GM18873 (cell line): ENCODE measurements around the gene KATNAL1.
A peak's percentile ranks its signal among the peaks of the same experiment; 100 is the strongest.
"Not testable (repeated sequence)": the region's sequence is repeated elsewhere in the genome, so short reads cannot be mapped to it uniquely, and the experiment has no call there.

ENCODE experiments used
- ATAC-seq: cut with Tn5 transposase; IDR thresholded peaks from one replicate; pipeline ENCODE4 v1.9.1; 2021; ENCODE audit warnings: mild to moderate bottlenecking, moderate library complexity, moderate number of reproducible peaks; ENCODE audit not compliant: unreplicated experiment, low FRiP score

The KATNAL1 gene

DNA sequence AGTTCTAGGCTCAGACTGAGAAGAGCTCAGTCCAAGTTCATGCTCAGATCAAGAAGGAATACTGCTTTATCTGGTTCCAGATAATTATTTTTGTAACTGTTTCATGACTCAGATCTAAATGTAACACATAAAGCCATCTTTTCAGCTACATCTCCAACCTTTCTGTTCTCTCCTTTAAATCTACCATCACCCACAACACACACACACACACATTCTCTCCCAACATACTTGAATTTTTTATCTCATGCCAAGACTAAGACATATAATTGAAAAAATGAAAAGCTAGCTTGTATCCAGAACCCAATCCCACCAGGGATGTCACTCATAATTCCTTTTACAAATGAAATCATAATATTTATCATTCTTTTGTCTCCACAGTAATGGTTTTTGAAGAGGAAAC lies 7.6 kb downstream of the KATNAL1 start:
- no peak for ATAC-seq

DNA sequence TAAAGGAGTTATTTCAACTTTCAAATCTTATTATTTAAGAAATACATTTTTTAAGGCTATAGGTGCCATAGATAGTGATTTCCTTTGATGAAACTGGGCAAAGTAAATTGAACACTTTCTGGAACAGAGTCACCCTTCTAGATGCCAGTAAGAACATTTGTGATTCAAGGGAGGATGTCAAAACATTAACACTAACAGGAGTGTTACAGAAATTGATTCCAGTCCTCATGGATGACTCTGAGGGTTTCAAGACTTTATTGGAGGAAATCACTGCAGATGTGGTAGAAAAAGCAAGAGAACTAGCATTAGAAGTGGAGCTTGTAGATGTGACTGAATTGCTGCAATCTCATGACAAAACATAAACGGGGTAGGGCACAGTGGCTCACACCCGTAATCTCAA lies 12.2 kb downstream of the KATNAL1 start:
- ATAC-seq, result no peak

DNA sequence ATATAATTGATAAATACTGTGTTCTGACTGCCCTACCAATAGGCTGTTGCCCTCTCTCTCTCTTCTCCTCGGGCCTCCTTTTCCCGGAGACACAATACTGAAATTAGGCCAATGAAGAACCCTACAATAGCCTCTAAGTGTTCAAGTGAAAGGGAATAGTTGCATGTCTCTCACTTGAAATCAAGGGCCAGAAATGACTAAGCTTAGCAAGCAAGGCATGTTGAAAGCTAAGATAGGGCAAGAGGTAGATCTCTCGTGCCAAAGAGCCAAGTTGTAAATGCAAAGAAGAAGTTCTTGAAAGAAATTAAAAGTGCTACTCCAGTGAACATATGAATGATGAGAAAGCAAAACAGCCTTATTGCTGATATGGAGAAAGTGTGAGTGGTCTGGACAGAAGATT lies 13.3 kb downstream of the KATNAL1 start:
- ATAC-seq, result no peak

DNA sequence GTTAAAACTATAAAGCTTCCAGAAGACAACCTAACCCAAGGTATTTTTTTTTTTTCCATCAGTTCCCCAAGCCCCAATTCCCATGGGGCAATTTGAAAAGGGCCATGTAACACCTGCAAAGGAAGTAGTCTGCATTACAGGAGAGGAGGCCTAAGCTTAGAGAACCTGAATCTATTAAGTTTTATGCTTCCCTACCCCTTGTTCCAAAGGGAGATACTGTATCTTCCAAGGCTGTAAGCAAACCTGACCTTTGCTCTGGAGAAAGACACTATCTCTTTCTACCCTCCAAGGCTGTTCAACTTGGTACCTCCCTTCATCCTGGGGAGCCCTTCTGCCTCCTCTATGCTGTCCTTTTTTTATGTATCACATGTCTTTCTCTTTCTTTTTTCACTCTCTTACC lies 15.0 kb downstream of the KATNAL1 start:
- ATAC-seq, result no peak

DNA sequence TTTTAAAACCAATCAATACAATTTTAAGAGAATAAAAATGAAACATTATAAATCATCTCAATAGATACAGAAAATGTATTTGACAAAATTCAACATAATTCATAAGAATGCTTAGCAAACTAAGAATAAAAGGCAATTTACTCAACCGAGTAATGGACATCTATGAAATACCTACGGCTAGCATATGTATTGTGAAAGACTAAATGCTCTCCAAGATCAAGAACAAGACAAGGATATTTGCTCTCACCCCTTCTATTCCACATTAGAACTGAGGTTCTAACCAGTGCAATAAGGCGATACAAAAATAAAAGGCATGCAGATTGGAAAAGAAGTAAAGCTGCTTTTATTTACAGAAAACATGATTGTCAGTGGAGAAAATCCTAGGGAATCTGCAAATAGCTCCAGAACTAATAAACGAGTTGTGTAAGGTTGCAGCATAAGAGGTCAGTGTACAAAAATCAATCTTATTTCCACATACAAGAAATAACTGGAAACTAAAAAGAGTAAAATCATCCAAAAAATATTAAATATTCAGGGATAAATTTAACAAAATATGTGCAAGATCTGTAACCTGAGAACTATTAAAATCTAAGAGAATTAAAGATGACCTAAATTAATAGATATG lies 16.4 kb downstream of the KATNAL1 start:
- ATAC-seq, result no peak

DNA sequence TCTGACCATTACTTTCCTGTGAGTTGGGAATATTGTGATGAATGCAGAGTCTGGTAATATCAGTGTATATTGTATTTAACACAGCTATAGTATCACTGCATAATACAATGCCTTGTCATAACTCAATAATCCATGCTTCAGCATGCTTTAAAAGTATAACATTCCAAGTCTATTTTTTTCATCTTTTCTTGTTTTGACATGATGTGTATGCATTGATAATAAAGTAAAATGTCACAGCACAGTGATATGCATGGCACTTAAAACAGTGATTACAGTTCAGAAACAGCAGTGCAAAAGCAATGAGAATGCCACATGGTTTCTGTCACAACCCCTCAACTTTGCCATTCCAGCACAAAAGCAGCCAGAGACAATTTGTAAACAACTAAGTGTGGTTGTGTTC lies 17.8 kb downstream of the KATNAL1 start:
- no peak for ATAC-seq

DNA sequence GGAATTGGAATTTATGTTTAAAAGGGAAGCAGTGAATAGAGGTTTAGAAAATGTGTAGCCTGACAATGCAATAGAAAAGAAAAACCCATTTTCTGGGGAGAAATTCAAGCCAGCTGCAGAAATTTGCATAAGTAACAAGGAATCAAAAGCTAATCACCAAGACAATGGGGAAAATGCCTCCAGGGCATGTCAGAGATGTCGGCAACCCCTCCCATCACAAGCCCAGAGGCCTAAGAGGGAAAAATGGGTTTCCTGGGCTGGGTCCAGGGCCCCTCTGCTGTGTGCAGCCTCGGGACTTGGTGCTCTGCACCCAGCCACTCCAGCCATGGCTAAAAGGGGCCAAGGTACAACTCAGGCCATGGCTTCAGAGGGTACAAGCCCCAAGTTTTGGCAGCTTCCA lies 21.3 kb downstream of the KATNAL1 start:
- not testable (repeated sequence) for ATAC-seq

DNA sequence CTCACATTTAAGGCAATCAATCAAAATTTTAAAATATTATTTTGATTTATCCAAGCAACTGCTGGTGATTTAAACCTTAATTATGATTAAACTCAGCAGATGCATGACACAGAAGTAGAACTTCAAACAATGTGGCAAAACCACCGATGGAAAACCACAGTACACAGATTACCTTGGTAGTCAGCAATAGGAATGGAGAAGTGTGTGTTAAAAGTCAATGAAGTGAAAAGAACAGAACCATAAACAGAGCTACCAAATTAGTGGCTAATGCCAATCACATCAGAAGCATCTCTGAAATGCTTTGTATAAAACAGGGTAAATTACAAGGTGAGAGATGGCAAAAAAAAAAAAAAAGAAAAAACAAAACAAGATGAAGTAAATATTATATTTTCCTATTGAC lies 31.2 kb downstream of the KATNAL1 start:
- no peak for ATAC-seq

DNA sequence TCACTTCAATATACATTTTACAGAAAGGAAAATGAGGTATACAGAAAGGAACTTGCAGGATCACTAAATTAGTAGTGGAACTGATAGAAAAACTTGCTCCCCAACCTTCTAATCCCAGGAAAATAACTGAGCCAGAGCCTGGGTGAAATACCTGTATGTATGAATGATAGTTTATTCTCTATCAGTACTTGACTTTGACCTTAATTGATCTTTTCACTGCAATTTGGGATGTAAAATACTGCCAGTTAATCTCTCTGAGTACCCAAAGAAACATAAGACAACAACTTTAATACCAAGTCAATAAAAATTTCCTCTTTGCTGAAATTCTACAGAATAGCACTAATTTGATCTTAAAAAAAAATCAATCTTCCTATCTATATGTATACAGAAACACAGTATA lies 33.3 kb downstream of the KATNAL1 start:
- no peak for ATAC-seq

DNA sequence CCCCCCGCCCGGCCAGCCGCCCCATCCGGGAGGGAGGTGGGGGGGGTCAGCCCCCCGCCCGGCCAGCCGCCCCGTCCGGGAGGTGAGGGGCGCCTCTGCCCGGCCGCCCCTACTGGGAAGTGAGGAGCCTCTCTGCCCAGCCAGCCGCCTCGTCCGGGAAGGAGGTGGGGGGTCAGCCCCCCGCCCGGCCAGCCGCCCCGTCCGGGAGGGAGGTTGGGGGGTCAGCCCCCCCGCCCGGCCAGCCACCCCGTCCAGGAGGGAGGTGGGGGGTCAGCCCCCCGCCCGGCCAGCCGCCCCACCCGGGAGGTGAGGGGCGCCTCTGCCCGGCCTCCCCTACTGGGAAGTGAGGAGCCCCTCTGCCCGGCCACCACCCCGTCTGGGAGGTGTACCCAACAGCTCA lies 37.3 kb downstream of the KATNAL1 start:
- ATAC-seq, result not testable (repeated sequence)

DNA sequence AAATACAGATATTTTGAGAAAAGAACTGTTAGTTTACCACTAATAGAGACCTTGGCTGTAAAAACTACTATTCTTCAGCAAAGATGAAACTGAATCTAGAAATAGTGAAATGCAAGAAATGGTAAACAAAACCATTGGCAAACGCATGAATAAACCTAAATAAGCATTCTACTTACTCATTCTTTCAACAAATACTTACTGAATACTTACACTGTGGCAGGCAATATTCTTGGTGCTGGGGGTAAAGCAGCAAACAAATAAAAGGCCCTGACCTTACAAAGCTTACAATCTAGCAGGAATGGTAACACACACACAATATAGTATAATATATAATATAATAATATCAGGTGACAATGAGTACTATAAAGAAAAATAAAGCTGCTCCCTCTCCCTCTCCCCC lies 38.7 kb downstream of the KATNAL1 start:
- ATAC-seq, result no peak

DNA sequence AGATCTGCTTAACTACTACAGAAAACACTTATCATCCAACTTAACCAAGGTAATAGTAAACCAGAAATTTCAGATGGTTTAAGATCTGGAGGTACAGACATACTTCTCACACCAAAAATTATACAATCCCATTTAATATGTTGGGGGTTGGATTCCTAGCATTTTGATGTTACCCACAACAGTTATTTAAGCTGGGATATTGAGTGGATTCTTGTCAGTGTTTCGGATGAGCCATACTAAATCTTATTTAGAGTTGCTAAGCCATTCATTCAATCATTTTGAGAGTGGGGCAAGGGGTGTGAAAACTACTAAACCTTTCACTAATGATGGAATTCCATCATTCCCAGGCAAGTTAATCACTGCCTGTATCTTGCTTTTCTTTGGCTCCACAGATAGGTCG lies 40.6 kb downstream of the KATNAL1 start:
- ATAC-seq, result no peak

DNA sequence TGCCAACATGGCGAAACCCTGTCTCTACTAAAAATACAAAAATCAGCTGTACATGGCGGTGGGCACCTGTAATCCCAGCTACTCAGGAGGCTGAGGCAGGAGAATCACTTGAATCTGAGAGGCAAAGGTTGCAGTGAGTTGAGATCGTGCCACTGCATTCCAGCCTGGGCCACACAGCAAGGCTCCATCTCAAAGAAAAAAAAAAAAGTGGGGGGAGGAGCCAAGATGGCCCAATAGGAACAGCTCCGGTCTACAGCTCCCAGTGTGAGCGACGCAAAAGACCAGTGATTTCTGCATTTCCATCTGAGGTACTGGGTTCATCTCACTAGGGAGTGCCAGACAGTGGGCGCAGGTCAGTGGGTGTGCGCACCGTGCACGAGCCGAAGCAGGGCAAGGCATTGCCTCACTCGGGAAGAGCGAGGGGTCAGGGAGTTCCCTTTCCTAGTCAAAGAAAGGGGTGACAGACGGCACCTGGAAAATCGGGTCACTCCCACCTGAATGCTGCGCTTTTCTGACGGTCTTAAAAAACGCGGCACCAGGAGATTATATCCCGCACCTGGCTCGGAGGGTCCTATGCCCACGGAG lies 48.1 kb downstream of the KATNAL1 start:
- not testable (repeated sequence) for ATAC-seq

DNA sequence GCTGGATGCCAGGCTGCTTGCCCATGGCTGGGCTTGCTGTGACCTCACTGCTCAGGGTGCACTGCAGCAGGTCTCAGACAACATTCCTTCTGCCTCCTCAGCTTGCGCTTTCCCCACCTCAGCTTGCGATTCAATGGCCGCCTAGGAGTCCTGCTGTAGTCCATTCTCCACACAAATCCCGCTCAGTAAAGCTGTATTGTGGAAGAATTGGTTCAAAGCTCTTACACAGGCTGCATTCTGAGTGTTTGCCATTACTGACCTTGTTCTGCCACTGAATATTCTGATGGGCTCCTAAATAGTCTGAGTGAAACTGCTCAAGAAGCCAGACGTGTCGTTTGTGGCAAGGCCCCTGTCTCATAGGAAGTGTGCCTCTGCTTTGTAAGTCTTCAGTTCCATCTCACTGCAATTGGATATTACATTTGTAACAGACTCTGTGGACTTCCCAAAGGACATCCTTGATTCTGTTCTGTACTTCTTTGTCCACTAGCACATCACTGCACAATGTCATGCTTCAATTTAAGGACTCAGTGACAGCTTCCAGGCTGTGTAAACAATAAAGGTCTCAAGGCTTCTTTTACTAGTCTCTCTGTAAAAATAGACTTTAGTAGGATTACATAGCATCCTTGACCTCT lies 49.8 kb downstream of the KATNAL1 start:
- ATAC-seq, result no peak

DNA sequence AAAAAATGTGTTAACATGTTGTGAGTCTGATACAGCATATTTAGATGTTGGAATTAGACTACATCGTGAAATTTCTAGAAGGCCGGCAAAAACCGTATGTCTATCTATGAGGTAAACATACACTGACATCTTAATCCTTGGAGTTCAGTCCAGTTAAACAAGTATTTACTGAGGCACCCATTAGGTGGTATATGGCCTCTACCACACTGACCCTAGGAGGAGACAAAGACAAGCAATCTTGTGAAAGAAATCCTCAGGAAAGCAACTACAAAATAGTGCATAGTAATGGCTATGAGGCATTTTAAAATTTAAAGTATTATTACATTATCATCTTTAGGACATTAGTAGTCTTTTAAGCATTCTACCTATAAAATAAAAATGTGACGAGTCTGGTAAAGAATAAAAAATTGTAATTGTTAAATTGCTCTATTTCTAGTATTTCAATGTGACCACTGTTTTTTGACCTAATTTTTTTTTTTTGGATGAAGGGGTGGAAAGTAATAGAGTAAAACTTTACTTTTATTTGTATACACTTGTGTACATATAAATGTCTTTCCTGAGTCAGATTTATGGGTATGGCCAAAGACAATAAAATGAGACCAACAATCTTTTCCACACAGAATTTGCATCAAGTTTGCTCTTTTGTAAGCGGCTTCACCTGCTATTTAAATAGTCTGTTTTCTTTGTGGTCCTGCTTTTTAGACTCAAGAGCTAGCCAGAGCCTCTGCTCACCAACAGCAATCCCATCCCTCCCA lies 50.5 kb downstream of the KATNAL1 start:
- no peak for ATAC-seq

DNA sequence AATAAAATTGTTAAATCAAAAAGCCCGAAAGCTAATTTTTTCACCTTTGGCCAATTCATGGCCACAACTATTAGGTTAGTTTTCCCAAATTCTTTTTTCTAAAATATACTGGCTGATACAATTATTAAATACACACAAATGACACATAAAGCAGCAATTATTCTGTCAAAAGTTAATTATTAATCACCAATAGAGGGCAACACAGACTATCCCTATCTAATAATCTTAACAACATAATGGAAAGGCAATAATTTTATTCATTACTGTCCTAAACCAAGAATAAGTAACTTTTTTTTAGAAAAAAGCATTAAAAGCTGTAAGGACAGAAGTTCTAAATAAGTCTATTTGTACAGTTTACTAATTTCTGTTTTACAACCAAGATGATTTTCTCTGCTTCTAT lies 51.7 kb downstream of the KATNAL1 start:
- ATAC-seq, result no peak

DNA sequence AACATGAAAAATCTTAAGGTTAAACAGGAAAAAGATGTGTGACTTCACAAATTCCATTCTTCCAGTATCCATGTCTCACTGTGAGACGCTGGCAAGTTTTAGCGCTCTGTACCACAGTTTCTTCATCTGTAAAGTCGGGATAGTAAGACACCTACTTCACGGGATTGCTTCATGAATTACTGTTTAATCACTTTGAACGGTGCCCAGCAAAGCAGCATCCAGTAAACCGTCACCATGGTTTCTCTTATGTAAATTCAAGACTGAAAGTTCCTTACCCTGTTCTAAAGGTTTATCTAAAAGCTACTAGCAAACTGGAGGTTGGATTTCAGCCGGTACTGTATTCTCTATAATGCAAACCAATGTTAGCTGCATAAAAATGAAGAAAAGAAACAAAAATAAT lies 53.5 kb downstream of the KATNAL1 start:
- ATAC-seq, result no peak

DNA sequence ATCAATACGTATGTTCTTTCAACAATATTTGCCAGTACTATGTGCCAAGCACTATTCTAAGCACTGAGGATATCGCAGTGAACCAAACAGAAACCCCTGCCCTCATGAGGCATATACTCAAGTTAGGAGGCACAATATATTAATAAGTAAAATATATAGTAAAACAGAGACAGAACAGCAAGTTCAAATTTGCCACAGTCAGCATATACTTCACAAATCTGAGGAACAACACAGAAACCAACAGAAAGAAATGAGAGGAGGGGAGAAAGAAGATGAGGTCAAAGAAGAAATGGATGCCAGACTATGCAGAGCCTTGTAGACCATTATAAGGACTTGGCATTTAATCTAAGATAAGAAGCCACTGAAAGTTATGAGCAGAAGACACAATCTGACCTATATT lies 59.9 kb downstream of the KATNAL1 start:
- no peak for ATAC-seq

DNA sequence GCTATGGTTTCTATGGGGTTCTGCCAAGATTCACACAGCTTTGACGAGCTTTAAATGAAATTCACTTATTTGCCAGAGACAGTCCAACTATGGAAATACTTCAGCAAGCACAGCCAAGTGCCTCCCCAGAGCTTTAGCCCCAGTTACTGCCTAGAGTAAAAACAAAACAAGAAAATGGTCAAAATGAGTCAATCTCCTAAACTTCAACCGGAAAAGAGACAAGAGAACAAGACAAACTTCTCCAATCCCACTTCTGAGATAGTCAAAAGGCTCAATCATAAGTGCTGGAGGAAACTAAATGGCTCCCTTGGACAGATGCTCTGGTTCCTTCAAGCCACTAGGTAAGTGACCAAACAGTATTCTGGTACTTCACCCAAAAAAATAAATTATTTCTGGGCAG lies 65.8 kb downstream of the KATNAL1 start:
- peak; percentile 74 for ATAC-seq

DNA sequence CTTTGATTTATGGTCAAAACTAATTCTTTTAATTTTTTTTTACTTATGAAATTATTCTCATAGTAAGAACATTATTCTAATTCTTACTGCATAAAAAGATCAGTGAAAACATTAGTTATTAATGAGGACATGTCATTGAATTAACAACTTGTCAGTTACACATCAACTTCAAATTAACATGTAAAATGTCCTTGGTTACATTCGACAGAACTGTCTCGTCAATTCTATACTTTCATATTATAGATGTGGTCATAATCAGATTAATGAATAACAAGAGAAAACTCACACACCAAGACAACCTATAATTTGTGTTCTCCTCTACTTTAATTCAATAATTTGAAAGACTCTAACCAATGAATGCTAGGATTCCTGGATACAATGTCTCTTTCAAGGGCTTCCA lies 66.7 kb downstream of the KATNAL1 start:
- ATAC-seq, result no peak

DNA sequence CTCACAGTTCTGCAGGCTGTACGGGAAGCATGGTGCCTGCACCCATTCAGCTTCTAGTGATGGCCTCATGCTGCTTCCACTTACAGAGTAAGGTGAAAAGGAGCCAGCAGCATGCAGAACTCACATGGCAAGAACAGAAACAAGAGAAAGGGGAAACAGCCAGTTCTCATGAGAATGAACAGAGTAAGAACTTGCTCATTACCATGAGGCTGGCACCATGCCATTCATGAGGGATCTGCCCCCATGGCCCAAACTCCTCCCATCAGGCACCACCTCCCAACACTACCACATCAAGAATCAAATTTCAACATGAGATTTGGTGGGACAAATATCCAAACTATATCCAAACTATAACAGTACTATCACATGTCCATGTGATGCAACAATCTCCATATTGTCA lies 72.1 kb downstream of the KATNAL1 start:
- no peak for ATAC-seq
